Measurements from ENCODE around the gene TBC1D3I.

TBC1D3I gene

DNA sequence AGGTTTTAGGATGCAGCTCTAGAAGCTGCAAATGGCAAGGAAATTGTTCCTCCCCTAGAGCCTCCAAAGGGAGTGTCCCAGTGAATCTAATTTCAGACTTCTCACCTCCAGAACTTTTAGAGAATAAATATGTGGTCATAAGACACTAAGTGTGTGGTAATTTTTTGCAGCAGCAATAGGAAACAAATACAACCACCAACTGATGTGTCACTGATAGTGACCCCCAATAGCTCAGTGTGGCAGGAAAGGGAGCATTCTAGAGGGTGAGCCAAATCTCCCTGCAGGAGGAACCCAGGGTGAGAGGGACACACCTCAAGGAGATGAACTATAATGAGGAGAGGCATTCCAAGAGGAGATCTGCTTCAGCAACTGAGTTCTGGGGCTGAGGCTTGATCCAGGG lies 49.5 kb downstream of the TBC1D3I start:
- H3K79me1 ChIP-seq (ENCODE audit: low read length), result no peaks in the 10 kb centered on the region
- no peak overlapping the region for H2AFZ ChIP-seq (ENCODE audit: insufficient read depth, low read length, poor library complexity)
- H3K9ac ChIP-seq (ENCODE audit: low read length), result no peak overlapping the region
- no peak overlapping the region for H3K14ac ChIP-seq (ENCODE audit: low read length)
- H3K4me1 ChIP-seq (ENCODE audit: control insufficient read depth in 1 of 2, insufficient read depth in 2 of 2, low read length in 2 of 2), result no peaks in the 10 kb centered on the region
- no peaks in the 10 kb centered on the region for H3K9me3 ChIP-seq (ENCODE audit: insufficient read depth, low read depth, low read length)
- H2BK12ac ChIP-seq (ENCODE audit: low read length), result no peak overlapping the region
- H2BK120ac ChIP-seq (ENCODE audit: insufficient read depth, low read length, poor library complexity), result no peak overlapping the region
- H3K18ac ChIP-seq (ENCODE audit: low read length), result no peak overlapping the region
- no peak overlapping the region for H3K4me3 ChIP-seq (ENCODE audit: low read depth, low read length)
- H4K8ac ChIP-seq (ENCODE audit: low read depth, low read length), result no peak overlapping the region
- no peak overlapping the region for H3K4me2 ChIP-seq (ENCODE audit: low read length)
- no peak overlapping the region for H3K27ac ChIP-seq (ENCODE audit: low read depth, low read length)
- no peaks in the 10 kb centered on the region for H3K79me2 ChIP-seq (ENCODE audit: control insufficient read depth, insufficient read depth, low read length, poor library complexity)
- no peak for DNase-seq
- no peak overlapping the region for H2BK5ac ChIP-seq (ENCODE audit: low read depth, low read length, poor library complexity)
- H3K4ac ChIP-seq (ENCODE audit: low read depth, low read length), result no peak overlapping the region
- no peaks in the 10 kb centered on the region for H3K27me3 ChIP-seq (ENCODE audit: insufficient read depth, low read length)
- no peak overlapping the region for H4K91ac ChIP-seq (ENCODE audit: low read depth, low read length)
- no peaks in the 10 kb centered on the region for H3K36me3 ChIP-seq (ENCODE audit: control insufficient read depth in 1 of 2, insufficient read depth in 2 of 2, low read length in 2 of 2)
- H3K23ac ChIP-seq (ENCODE audit: low read length), result no peak overlapping the region
- H2AK5ac ChIP-seq (ENCODE audit: low read length), result no peak overlapping the region
- H4K12ac ChIP-seq (ENCODE audit: low read depth, low read length), result no peak overlapping the region

- Histone ChIP-seq H4K91ac (ENCODE audit: low read depth, low read length) (no peak overlapping the region), H3K23ac (ENCODE audit: low read length) (no peak overlapping the region), H2AK5ac (ENCODE audit: low read length) (no peak overlapping the region), H3K4me2 (ENCODE audit: low read length) (no peak overlapping the region), H4K12ac (ENCODE audit: low read depth, low read length) (no peak overlapping the region), H2AFZ (ENCODE audit: insufficient read depth, low read length, poor library complexity) (no peak overlapping the region), H3K27me3 (ENCODE audit: insufficient read depth, low read length) (no peaks in the 10 kb centered on the region), H2BK120ac (ENCODE audit: insufficient read depth, low read length, poor library complexity) (no peak overlapping the region), H2BK5ac (ENCODE audit: low read depth, low read length, poor library complexity) (no peak overlapping the region), H3K36me3 (ENCODE audit: control insufficient read depth in 1 of 2, insufficient read depth in 2 of 2, low read length in 2 of 2) (no peaks in the 10 kb centered on the region), H3K4ac (ENCODE audit: low read depth, low read length) (no peak overlapping the region), H3K4me1 (ENCODE audit: control insufficient read depth in 1 of 2, insufficient read depth in 2 of 2, low read length in 2 of 2) (no peaks in the 10 kb centered on the region), H3K4me3 (ENCODE audit: low read depth, low read length) (no peak overlapping the region), H3K27ac (ENCODE audit: low read depth, low read length) (no peak overlapping the region), H3K9me3 (ENCODE audit: insufficient read depth, low read depth, low read length) (no peaks in the 10 kb centered on the region), H3K79me2 (ENCODE audit: control insufficient read depth, insufficient read depth, low read length, poor library complexity) (no peaks in the 10 kb centered on the region), H3K9ac (ENCODE audit: low read length) (no peak overlapping the region), H3K14ac (ENCODE audit: low read length) (no peak overlapping the region), H3K79me1 (ENCODE audit: low read length) (no peaks in the 10 kb centered on the region), H2BK12ac (ENCODE audit: low read length) (no peak overlapping the region), H3K18ac (ENCODE audit: low read length) (no peak overlapping the region), H4K8ac (ENCODE audit: low read depth, low read length) (no peak overlapping the region)
- no CpG with 5 or more reads among the region's 3 CpGs for WGBS (ENCODE audit: extremely low coverage, insufficient coverage, insufficient read length)
- no peak for DNase-seq
These were observed 50.7 kb downstream of the TBC1D3I start for GRCh38 chr17:36213695-36214094.

DNA sequence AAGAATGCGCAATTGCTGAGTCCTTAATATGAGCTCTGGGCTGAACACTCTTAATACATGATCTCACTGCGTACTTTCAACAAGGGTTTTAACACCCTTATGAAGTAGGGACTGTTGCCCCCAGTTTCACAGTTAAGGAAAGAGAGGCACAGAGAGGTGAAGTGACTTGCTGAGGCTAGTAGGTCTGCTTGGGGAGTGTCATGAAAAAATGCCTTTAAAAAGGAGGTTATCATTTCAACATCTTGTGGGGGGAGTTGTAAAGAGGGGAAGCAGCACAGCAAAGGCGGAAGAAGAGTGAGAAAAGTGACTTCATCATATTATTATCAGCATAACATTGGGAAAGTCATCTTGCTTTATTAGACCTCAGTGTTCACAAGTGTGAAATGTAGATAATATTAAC lies 51.4 kb downstream of the TBC1D3I start:
- H2BK12ac ChIP-seq (ENCODE audit: low read length), result no peak overlapping the region
- H2AK5ac ChIP-seq (ENCODE audit: low read length), result no peak overlapping the region
- no peaks in the 10 kb centered on the region for H3K4me1 ChIP-seq (ENCODE audit: control insufficient read depth in 1 of 2, insufficient read depth in 2 of 2, low read length in 2 of 2)
- H4K91ac ChIP-seq (ENCODE audit: low read depth, low read length), result no peak overlapping the region
- no peaks in the 10 kb centered on the region for H3K79me1 ChIP-seq (ENCODE audit: low read length)
- no peak overlapping the region for H3K23ac ChIP-seq (ENCODE audit: low read length)
- no peak overlapping the region for H3K4me3 ChIP-seq (ENCODE audit: low read depth, low read length)
- no peak overlapping the region for H3K27ac ChIP-seq (ENCODE audit: low read depth, low read length)
- no peak overlapping the region for H3K18ac ChIP-seq (ENCODE audit: low read length)
- no peaks in the 10 kb centered on the region for H3K36me3 ChIP-seq (ENCODE audit: control insufficient read depth in 1 of 2, insufficient read depth in 2 of 2, low read length in 2 of 2)
- H3K9me3 ChIP-seq (ENCODE audit: insufficient read depth, low read depth, low read length), result no peaks in the 10 kb centered on the region
- H3K79me2 ChIP-seq (ENCODE audit: control insufficient read depth, insufficient read depth, low read length, poor library complexity), result no peaks in the 10 kb centered on the region
- no peak overlapping the region for H3K4me2 ChIP-seq (ENCODE audit: low read length)
- H3K4ac ChIP-seq (ENCODE audit: low read depth, low read length), result no peak overlapping the region
- H2BK120ac ChIP-seq (ENCODE audit: insufficient read depth, low read length, poor library complexity), result no peak overlapping the region
- H3K9ac ChIP-seq (ENCODE audit: low read length), result no peak overlapping the region
- no peak overlapping the region for H2BK5ac ChIP-seq (ENCODE audit: low read depth, low read length, poor library complexity)
- no peak overlapping the region for H4K8ac ChIP-seq (ENCODE audit: low read depth, low read length)
- H4K12ac ChIP-seq (ENCODE audit: low read depth, low read length), result no peak overlapping the region
- no peak overlapping the region for H2AFZ ChIP-seq (ENCODE audit: insufficient read depth, low read length, poor library complexity)
- no peak overlapping the region for H3K14ac ChIP-seq (ENCODE audit: low read length)
- WGBS (ENCODE audit: extremely low coverage, insufficient coverage, insufficient read length), result no CpG with 5 or more reads among the region's 3 CpGs
- DNase-seq, result no peak
- no peaks in the 10 kb centered on the region for H3K27me3 ChIP-seq (ENCODE audit: insufficient read depth, low read length)

DNA sequence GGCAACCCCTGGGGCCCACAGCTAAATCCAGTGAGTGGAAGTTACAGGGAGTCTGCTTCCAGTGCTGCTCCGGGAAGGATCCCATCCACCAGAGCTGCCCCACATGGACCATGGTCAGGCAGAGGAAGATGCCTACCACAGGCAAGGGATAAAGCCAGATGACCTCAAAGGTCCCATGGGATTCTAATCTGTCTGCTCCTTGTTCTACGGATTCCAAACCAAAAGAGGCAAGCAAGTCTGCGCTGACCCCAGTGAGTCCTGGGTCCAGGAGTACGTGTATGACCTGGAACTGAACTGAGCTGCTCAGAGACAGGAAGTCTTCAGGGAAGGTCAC lies 52.1 kb downstream of the TBC1D3I start:
- no peak overlapping the region for H3K9ac ChIP-seq (ENCODE audit: low read length)
- H2BK5ac ChIP-seq (ENCODE audit: low read depth, low read length, poor library complexity), result no peak overlapping the region
- no peaks in the 10 kb centered on the region for H3K79me2 ChIP-seq (ENCODE audit: control insufficient read depth, insufficient read depth, low read length, poor library complexity)
- no peak overlapping the region for H2AK5ac ChIP-seq (ENCODE audit: low read length)
- no peak overlapping the region for H3K18ac ChIP-seq (ENCODE audit: low read length)
- no peak overlapping the region for H3K27ac ChIP-seq (ENCODE audit: low read depth, low read length)
- H3K4ac ChIP-seq (ENCODE audit: low read depth, low read length), result no peak overlapping the region
- H3K14ac ChIP-seq (ENCODE audit: low read length), result no peak overlapping the region
- H3K79me1 ChIP-seq (ENCODE audit: low read length), result no peaks in the 10 kb centered on the region
- no peak overlapping the region for H4K8ac ChIP-seq (ENCODE audit: low read depth, low read length)
- no peak overlapping the region for H2AFZ ChIP-seq (ENCODE audit: insufficient read depth, low read length, poor library complexity)
- H3K27me3 ChIP-seq (ENCODE audit: insufficient read depth, low read length), result no peaks in the 10 kb centered on the region
- no peak overlapping the region for H4K91ac ChIP-seq (ENCODE audit: low read depth, low read length)
- no CpG with 5 or more reads among the region's 4 CpGs for WGBS (ENCODE audit: extremely low coverage, insufficient coverage, insufficient read length)
- no peak for DNase-seq
- H2BK12ac ChIP-seq (ENCODE audit: low read length), result no peak overlapping the region
- no peak overlapping the region for H2BK120ac ChIP-seq (ENCODE audit: insufficient read depth, low read length, poor library complexity)
- H3K4me1 ChIP-seq (ENCODE audit: control insufficient read depth in 1 of 2, insufficient read depth in 2 of 2, low read length in 2 of 2), result no peaks in the 10 kb centered on the region
- H3K4me2 ChIP-seq (ENCODE audit: low read length), result no peak overlapping the region
- no peaks in the 10 kb centered on the region for H3K9me3 ChIP-seq (ENCODE audit: insufficient read depth, low read depth, low read length)
- no peaks in the 10 kb centered on the region for H3K36me3 ChIP-seq (ENCODE audit: control insufficient read depth in 1 of 2, insufficient read depth in 2 of 2, low read length in 2 of 2)
- no peak overlapping the region for H3K4me3 ChIP-seq (ENCODE audit: low read depth, low read length)
- no peak overlapping the region for H4K12ac ChIP-seq (ENCODE audit: low read depth, low read length)
- no peak overlapping the region for H3K23ac ChIP-seq (ENCODE audit: low read length)
